Activated CD8-positive, alpha-beta memory T cell treated with anti-CD3 and anti-CD28 coated beads, Interleukin-2, amount 10 ng/mL, durations not matched to agents 7 days and 5 days (primary cell): ENCODE measurements around the gene HUS1. TPM values are rescaled to one million over a fixed set of nuclear protein-coding genes. Genes with fewer than 3 reads are reported as not detected.

Experiments
- ATAC-seq: fragments of 150-1000 bp; cut with Tn5 transposase; one replicate; pipeline ENCODE4 v1.10.0; 2021; ENCODE audit warnings: moderate library complexity
- CTCF ChIA-PET: fragments of 350-600 bp; sonication (Branson Sonifier 250); formaldehyde crosslinking; loops from one replicate; lab custom pipeline; 2021; ENCODE audit warnings: antibody characterized with exemption; lab: Charles Lee
- DNase-seq: peaks from one replicate; pipeline ENCODE4 v3.0.0-alpha.2; 2020
- H3K27ac Mint-ChIP-seq: one replicate; pipeline ENCODE4 v1.8.0; 2021; ENCODE audit warnings: mild to moderate bottlenecking, mixed read lengths
- H3K27me3 Mint-ChIP-seq: one replicate; pipeline ENCODE4 v1.8.0; 2021; ENCODE audit warnings: mixed read lengths
- H3K36me3 Mint-ChIP-seq: one replicate; pipeline ENCODE4 v1.8.0; 2021; ENCODE audit warnings: mild to moderate bottlenecking, mixed read lengths
- H3K4me1 Mint-ChIP-seq: one replicate; pipeline ENCODE4 v1.8.0; 2021; ENCODE audit warnings: mixed read lengths
- H3K4me3 Mint-ChIP-seq: one replicate; pipeline ENCODE4 v1.8.0; 2021; ENCODE audit warnings: mild to moderate bottlenecking, moderate library complexity, mixed read lengths
- H3K9me3 Mint-ChIP-seq: one replicate; pipeline ENCODE4 v1.8.0; 2022; ENCODE audit warnings: low read depth, mixed read lengths
- total RNA-seq, 2 experiments: library from RNA; stranded (reverse); gene quantifications; one replicate each; pipeline ENCODE4 v1.2.3, GENCODE V29; 2021

Gene HUS1
- total RNA-seq, 2 experiments from 2014 or later: 27.0 to 30.8 TPM

DNA sequence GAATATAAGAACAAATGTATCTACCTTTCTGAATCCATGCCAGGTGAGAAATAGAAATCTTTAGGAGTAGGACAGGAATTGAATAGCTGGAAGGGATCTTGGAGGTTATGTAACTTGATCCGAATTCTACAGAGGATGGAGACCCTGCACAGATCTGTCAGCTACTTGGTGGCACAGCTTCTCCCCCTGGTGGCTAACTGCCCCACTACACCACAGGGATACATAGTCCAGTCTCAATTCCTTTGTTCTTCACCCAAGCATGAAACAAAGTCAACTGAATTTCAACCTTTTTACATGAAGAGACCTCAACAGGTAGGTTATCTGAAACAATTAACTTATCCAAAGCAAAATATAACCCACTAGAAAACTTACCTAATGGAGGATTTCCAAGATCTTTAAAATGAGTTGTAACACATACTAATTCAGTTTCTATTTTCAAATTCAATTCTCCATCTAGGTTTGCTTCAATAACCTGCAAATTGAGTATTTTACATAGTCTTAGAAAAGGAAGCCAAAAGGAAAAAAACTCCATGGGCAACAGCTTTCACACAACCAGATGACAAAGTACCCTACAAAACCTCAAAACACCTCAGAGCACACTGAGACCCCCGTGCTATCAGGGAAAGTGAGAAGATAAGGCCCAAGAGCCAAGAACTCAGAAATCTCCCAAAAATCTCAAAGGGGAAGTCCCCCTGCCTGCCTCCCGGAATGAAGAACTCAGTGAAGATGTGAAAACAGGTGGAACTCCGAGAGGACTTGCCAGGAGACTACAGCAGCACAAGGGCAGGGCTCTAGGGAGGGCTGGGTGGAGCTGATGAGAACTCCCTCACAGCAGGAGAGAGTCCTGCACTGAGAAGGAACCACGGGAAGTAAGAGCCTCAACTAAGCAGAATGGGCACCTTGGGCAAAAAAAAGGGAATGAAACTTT, 10.3 kb downstream of the HUS1 start:
- Mint-ChIP-seq H3K4me3 (no peak overlapping the region), H3K27ac (peak overlapping the region; percentile 17), H3K36me3 (peaks cover 52% of the 10 kb centered on the region), H3K27me3 (no peaks in the 10 kb centered on the region), H3K4me1 (peaks cover 7% of the 10 kb centered on the region), H3K9me3 (no peaks in the 10 kb centered on the region)
- DNase-seq: peak; percentile 57
- ATAC-seq: peak; percentile 60
- CTCF ChIA-PET: interaction anchor here (0.8 to 2.5 kb wide), 10 partner anchors 9 to 186 kb away, joined by 3 to 16 read pairs (median 5); no protein-coding TSS in a partner anchor

DNA sequence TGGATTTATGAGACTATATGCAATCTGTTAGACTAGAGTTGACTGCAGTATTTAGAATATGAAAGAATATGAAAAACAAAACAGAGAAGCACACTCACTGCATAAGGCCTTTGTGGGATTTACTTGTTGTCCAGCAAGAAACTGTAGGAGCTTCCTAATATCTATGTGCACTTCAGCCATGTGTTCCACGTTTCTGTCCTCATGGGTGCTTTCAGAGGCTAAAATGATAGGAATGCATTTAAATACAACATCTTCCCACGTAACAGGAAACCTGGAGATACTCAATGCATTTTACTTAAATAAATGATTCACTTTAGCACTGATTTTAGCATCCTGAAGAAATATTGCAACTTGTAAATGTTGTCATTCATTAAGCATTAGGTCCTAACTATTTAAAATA, 11.7 kb downstream of the HUS1 start:
- no peak overlapping the region for H3K4me3 Mint-ChIP-seq
- peaks cover 47% of the 10 kb centered on the region for H3K36me3 Mint-ChIP-seq
- H3K27me3 Mint-ChIP-seq: no peaks in the 10 kb centered on the region
- ATAC-seq (no peak), DNase-seq (no peak)
- CTCF ChIA-PET: interaction anchor here (0.6 to 2.5 kb wide), 2 partner anchors 23 kb away, joined by 3 to 8 read pairs; no protein-coding TSS in a partner anchor
- H3K9me3 Mint-ChIP-seq: no peaks in the 10 kb centered on the region
- peaks cover 7% of the 10 kb centered on the region for H3K4me1 Mint-ChIP-seq
- no peak overlapping the region for H3K27ac Mint-ChIP-seq

DNA sequence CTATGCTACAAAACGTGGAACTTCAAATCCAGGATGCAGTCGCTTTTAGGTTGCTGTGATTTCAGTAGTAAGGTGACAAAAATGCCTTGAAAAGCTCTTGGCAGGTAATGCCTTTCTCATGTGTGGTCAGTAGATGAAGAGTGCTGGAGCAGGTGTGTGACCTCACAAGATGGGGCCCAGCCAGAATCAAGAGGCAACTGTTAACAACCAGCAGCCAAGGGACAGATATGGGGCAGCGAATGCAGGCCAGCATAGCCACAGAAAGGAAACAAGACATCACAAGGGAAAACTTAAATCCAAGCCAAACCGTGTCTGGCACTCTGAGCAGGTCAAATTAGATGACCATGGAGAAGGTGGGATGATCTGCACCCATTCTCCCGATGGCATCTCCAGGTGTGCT, 12.3 kb downstream of the HUS1 start:
- no peak overlapping the region for H3K4me3 Mint-ChIP-seq
- DNase-seq (no peak), ATAC-seq (no peak)
- CTCF ChIA-PET: interaction anchor here (0.6 to 2.5 kb wide), 4 partner anchors 22 to 143 kb away, joined by 3 to 8 read pairs (median 4); no protein-coding TSS in a partner anchor
- no peaks in the 10 kb centered on the region for H3K9me3 Mint-ChIP-seq
- H3K27me3 Mint-ChIP-seq: no peaks in the 10 kb centered on the region
- peaks cover 48% of the 10 kb centered on the region for H3K36me3 Mint-ChIP-seq
- H3K27ac Mint-ChIP-seq: peak overlapping the region; percentile 30
- H3K4me1 Mint-ChIP-seq: peaks cover 7% of the 10 kb centered on the region

DNA sequence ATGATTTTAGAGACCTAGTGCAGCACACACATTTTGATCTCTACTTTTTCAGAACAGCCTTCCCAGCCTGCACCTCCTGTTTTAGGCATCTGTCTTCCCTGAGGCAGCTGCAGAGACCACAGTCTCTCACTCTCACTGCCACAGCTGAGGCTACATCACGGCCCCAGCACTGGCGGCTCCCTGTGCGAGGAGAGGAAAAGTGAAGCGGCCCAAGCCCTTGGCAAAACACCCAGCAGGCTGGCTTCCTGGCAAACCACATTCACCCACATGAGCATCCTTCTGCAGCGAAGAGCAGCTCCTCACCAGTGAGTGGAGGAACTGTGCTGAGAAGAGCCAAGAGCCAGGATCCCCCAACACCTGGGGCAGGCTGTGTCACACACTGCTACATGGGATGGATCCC, 14.0 kb downstream of the HUS1 start:
- peaks cover 7% of the 10 kb centered on the region for H3K4me1 Mint-ChIP-seq
- ATAC-seq: no peak
- H3K36me3 Mint-ChIP-seq: peaks cover 58% of the 10 kb centered on the region
- H3K4me3 Mint-ChIP-seq: no peak overlapping the region
- no peak overlapping the region for H3K27ac Mint-ChIP-seq
- no peaks in the 10 kb centered on the region for H3K9me3 Mint-ChIP-seq
- H3K27me3 Mint-ChIP-seq: no peaks in the 10 kb centered on the region
- CTCF ChIA-PET: interaction anchor here (1.9 kb wide), 1 partner anchor 20 kb away, joined by 6 read pairs; no protein-coding TSS in a partner anchor
- DNase-seq: no peak

DNA sequence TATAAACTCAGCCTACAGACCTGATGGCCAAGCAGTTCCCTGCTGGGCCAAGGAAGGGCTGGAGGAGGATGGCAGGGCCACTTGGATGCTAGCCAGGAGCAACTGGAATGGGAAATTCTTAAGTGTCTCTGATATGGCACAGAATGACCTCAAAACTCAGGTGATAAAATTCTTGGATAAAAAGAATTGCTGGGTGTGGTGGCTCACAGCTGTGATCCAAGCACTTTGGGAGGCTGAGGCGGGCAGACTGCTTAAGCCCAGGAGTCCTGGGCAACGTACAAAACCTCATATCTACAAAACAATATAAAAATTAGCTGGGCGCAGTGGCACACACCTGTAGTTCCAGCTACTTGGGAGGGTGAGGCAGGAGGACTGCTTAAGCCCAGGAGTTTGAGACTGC, 17.2 kb downstream of the HUS1 start:
- CTCF ChIA-PET: no interaction called here
- H3K36me3 Mint-ChIP-seq: peaks cover 59% of the 10 kb centered on the region
- no peak overlapping the region for H3K4me3 Mint-ChIP-seq
- ATAC-seq: no peak
- peak; percentile 31 for DNase-seq
- H3K4me1 Mint-ChIP-seq: peaks cover 4% of the 10 kb centered on the region
- H3K27me3 Mint-ChIP-seq: no peaks in the 10 kb centered on the region
- no peaks in the 10 kb centered on the region for H3K9me3 Mint-ChIP-seq
- no peak overlapping the region for H3K27ac Mint-ChIP-seq

DNA sequence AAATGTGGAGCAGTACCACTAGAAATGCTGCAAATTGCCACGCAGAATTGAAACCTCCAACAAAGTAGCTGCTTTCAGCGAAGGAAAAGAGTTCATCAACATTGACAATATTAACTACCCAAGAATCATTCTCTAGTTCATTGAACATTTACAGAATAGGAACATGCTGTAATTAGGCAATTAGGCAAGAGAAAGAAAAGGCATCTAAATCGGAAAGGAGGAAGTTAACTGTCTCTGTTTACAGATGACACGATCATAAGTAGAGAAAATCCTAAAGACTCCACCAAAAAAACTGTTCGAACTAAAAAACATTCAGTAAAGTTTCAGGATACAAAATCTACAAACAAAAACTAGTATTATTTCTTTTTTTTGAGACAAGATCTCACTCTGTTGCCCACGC, 22.3 kb downstream of the HUS1 start:
- H3K9me3 Mint-ChIP-seq: no peaks in the 10 kb centered on the region
- CTCF ChIA-PET: interaction anchor here (0.8 to 1.5 kb wide), 3 partner anchors 12 to 198 kb away, joined by 3 to 6 read pairs (median 3); no protein-coding TSS in a partner anchor
- H3K27ac Mint-ChIP-seq: no peak overlapping the region
- peaks cover 32% of the 10 kb centered on the region for H3K36me3 Mint-ChIP-seq
- DNase-seq: no peak
- H3K27me3 Mint-ChIP-seq: no peaks in the 10 kb centered on the region
- no peak for ATAC-seq
- H3K4me1 Mint-ChIP-seq: no peaks in the 10 kb centered on the region
- no peak overlapping the region for H3K4me3 Mint-ChIP-seq

DNA sequence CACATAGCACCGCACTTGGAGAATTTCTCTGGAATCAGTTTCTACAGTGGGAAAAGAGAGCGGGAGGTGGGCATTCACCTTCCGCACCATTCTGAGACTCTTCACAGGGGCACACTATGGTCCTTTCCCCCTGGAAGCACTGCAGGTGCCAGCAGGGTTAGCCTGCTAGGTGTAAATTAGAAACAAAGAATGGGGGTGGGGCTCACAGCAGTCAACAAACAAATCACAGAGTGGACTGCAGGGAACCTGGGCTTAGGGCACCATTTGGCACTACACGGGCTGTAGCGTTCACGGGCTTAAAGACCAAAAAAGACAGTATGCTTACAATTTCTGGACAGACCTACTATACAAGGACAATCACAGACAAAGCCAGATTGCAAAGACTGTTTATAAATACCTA, 23.2 kb downstream of the HUS1 start:
- no peak for ATAC-seq
- peak; percentile 21 for DNase-seq
- CTCF ChIA-PET: interaction anchor here (1.0 to 1.1 kb wide), 3 partner anchors 12 to 13 kb away, joined by 3 to 6 read pairs (median 4); no protein-coding TSS in a partner anchor
- Mint-ChIP-seq H3K36me3 (peaks cover 26% of the 10 kb centered on the region), H3K27me3 (no peaks in the 10 kb centered on the region), H3K9me3 (no peaks in the 10 kb centered on the region), H3K4me3 (no peak overlapping the region), H3K27ac (no peak overlapping the region), H3K4me1 (no peaks in the 10 kb centered on the region)

DNA sequence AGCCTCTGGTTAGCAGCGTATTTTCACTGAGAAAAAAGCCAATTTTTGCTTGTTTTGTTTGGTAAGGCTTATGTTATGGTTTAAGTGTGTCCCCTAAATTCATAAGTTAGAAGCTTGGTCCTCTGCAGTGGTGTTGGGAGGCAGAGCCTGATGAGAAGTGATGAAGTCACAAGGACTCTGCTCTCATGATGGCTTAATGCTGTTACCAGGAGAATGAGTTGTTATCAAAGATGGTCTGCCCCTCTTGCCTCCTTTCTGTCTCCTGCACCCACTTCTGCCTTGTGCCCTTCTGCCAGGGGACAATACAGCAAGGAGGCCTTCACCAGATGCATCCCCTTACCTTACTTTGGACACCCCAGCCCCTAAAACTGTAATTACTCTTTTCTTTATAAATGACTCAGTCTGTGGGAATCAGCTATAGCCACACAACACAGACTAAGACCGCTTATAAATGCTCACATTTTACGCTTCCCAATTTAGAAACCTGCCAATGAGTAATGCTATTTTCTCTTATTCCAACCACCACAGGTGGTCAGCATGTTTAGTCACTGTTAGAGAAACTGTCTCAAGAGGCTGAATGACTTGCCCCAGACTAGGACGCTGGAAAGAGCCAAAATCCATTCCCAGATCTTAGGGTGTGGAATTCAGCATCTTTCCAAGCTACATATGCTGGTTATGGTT, 25.0 kb downstream of the HUS1 start:
- Mint-ChIP-seq H3K27ac (no peak overlapping the region), H3K27me3 (no peaks in the 10 kb centered on the region), H3K4me1 (peaks cover 2% of the 10 kb centered on the region), H3K36me3 (peaks cover 17% of the 10 kb centered on the region), H3K4me3 (no peak overlapping the region), H3K9me3 (no peaks in the 10 kb centered on the region)
- no peak for DNase-seq
- CTCF ChIA-PET: interaction anchor here (1.3 to 1.7 kb wide), 2 partner anchors 9 to 15 kb away, joined by 4 to 11 read pairs; no protein-coding TSS in a partner anchor
- ATAC-seq: no peak

DNA sequence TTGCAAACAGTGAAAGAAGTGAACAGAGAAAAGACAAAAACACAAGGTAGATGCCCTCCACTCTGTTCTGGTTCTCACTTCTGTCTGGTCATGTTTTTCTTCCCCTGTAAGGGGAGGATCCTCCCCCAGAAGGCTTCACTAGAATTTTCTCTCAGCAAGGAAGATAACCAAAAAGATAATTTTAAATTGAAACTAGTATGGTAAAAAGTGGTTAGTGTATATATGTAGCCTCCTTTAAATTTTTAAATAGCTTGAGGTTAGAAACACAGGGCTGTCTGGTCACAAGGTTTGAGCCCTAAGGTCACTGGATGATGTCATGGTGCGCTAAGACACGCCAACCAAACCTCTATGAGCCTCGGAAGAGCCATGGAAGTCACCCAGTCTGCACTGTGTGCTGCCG, 25.6 kb downstream of the HUS1 start:
- Mint-ChIP-seq H3K4me1 (peaks cover 2% of the 10 kb centered on the region), H3K27ac (no peak overlapping the region), H3K27me3 (no peaks in the 10 kb centered on the region), H3K4me3 (no peak overlapping the region), H3K9me3 (no peaks in the 10 kb centered on the region), H3K36me3 (peaks cover 17% of the 10 kb centered on the region)
- no peak for DNase-seq
- CTCF ChIA-PET: interaction anchor here (1.3 to 1.7 kb wide), 2 partner anchors 9 to 15 kb away, joined by 4 to 11 read pairs; no protein-coding TSS in a partner anchor
- no peak for ATAC-seq

DNA sequence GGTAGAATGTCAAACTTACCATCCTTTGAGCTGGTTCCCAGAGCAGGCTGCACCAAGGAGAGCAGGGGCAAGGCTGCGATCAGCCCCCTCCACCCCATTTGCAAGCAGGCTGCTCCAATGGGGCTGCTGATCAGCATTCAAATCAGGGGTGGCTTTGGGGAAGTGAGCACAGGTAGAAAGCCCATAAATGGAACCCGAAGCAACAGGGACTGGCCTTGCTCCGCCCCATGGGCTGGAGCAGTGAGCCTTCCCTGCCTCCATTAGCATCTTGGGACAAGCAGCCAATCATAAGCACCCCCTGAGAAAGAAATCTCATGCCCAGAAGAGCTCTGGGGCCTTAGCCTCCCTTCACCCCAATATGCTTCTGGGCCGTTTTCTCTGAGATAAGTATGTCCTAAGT, 27.2 kb downstream of the HUS1 start:
- Mint-ChIP-seq H3K27me3 (no peaks in the 10 kb centered on the region), H3K4me3 (no peak overlapping the region), H3K27ac (no peak overlapping the region), H3K36me3 (peaks cover 9% of the 10 kb centered on the region), H3K4me1 (peaks cover 2% of the 10 kb centered on the region), H3K9me3 (no peaks in the 10 kb centered on the region)
- DNase-seq (peak; percentile 18), ATAC-seq (no peak)
- CTCF ChIA-PET: interaction anchor here (1.2 kb wide), 1 partner anchor 137 kb away, joined by 3 read pairs; the partner anchor contains the start of gene UPP1

DNA sequence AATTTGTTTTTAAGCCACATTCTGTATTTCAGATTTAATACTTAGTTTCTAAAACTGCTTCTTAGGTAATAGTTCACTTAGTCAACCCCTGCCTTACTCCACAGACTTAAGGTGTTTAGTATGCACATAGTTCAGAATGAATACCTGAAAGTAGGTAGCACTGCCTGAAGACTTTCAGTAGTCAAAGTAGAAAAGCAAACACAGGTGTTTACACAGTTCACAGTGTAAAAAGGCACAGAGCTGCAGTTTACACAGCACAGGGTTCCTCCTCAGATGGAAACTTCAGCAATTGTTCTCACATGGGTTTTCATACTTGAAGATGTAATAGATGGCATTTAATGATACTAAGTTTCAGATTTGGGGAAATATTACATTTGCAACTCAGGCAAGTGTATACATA, 28.0 kb downstream of the HUS1 start:
- ATAC-seq (no peak), DNase-seq (no peak)
- CTCF ChIA-PET: interaction anchor here (1.9 kb wide), 1 partner anchor 40 kb away, joined by 5 read pairs; no protein-coding TSS in a partner anchor
- no peak overlapping the region for H3K4me3 Mint-ChIP-seq
- no peaks in the 10 kb centered on the region for H3K9me3 Mint-ChIP-seq
- H3K4me1 Mint-ChIP-seq: peaks cover 5% of the 10 kb centered on the region
- no peak overlapping the region for H3K27ac Mint-ChIP-seq
- H3K36me3 Mint-ChIP-seq: peaks cover 9% of the 10 kb centered on the region
- no peaks in the 10 kb centered on the region for H3K27me3 Mint-ChIP-seq

DNA sequence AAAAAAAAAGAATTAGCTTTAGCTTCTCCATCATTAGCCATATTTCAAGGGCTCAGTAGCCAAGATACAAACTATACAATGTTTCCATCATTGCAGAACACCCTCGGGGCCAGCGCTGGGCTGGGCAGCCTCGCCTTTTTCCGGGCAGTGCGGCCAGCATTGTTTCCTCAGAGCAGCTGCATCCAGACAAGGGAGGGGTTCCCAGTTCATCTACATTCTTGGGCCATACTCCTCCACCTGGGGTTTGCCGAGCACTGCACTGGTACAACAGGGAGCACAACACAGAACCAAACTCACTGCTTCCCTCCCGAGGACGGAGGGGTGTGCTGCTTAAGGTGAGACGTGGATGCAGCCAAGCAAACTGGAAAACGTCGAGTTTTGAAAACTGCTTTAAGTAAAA, 28.7 kb downstream of the HUS1 start:
- H3K4me3 Mint-ChIP-seq: no peak overlapping the region
- H3K27me3 Mint-ChIP-seq: no peaks in the 10 kb centered on the region
- H3K27ac Mint-ChIP-seq: no peak overlapping the region
- peaks cover 7% of the 10 kb centered on the region for H3K4me1 Mint-ChIP-seq
- H3K36me3 Mint-ChIP-seq: peaks cover 9% of the 10 kb centered on the region
- CTCF ChIA-PET: interaction anchor here (1.9 kb wide), 1 partner anchor 41 kb away, joined by 5 read pairs; no protein-coding TSS in a partner anchor
- DNase-seq: peak; percentile 36
- no peak for ATAC-seq
- H3K9me3 Mint-ChIP-seq: no peaks in the 10 kb centered on the region

DNA sequence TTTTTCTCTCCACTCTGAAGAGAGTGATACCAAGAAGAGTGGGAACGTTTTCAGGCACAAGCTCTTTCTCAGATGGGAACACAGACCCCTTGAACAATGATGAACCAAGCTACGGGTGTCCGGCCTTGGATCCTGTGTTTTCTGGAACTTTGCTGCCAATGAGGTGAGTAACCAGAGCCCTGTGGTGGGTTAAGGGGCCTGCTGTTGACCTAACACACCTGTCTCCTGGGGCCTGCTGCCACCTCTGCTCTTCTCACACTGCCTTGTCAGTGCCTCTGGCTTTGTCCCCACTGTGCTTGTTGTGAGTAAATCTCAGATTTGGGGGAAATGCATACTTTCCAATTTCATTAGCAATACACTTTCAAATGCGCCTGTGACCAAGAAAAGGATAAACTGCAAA, 29.7 kb downstream of the HUS1 start:
- Mint-ChIP-seq H3K36me3 (peaks cover 5% of the 10 kb centered on the region), H3K27me3 (no peaks in the 10 kb centered on the region), H3K9me3 (no peaks in the 10 kb centered on the region), H3K4me1 (peaks cover 7% of the 10 kb centered on the region), H3K27ac (no peak overlapping the region), H3K4me3 (no peak overlapping the region)
- CTCF ChIA-PET: interaction anchor here (1.0 kb wide), 1 partner anchor 205 kb away, joined by 3 read pairs; no protein-coding TSS in a partner anchor
- no peak for DNase-seq
- no peak for ATAC-seq
